ENCODE measurements around the gene DYNC2I2.
"Not testable (repeated sequence)": the region's sequence is repeated elsewhere in the genome, so short reads cannot be mapped to it uniquely, and the experiment has no call there.

Gene DYNC2I2

DNA sequence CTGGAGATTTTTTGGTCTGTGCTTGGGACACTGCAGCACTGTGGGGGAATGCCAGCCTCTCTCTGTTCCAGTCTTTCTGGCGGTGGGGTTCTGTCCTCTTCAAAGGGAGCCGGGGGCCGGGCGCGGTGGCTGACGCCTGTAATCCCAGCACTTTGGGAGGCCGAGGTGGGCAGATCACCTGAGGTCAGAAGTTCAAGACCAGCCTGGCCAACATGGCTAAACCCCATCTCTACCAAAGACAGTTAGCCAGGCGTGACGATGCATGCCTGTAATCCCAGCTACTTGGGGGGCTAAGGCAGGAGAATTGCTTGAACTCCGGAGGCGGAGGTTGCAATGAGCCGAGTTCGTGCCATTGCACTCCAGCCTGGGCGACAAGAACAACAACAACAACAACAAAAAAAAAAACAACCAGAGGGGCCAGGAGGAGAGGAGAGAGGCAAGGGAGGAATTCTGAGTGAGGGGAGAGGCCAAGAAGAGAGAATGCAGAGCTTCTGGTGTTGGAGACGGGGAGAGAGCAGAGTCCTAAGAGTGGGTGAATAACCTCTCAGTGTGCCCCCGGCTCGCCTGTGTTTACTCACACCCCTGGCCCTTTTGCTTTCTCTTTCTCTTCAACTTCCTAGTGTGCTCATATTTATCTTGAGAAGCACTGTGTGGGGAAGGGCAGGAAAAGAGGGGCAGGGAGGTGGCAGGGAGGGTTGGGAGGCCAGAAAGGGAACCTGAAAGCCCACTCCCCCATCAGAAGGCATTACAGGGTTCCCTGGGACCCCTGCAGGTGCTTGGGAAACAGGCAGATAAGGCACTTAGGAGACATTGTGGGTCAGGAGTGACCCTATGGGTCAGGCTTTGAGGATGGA is 29.2 kb upstream of the DYNC2I2 start:
- DNase-seq = peak; percentile 59

DNA sequence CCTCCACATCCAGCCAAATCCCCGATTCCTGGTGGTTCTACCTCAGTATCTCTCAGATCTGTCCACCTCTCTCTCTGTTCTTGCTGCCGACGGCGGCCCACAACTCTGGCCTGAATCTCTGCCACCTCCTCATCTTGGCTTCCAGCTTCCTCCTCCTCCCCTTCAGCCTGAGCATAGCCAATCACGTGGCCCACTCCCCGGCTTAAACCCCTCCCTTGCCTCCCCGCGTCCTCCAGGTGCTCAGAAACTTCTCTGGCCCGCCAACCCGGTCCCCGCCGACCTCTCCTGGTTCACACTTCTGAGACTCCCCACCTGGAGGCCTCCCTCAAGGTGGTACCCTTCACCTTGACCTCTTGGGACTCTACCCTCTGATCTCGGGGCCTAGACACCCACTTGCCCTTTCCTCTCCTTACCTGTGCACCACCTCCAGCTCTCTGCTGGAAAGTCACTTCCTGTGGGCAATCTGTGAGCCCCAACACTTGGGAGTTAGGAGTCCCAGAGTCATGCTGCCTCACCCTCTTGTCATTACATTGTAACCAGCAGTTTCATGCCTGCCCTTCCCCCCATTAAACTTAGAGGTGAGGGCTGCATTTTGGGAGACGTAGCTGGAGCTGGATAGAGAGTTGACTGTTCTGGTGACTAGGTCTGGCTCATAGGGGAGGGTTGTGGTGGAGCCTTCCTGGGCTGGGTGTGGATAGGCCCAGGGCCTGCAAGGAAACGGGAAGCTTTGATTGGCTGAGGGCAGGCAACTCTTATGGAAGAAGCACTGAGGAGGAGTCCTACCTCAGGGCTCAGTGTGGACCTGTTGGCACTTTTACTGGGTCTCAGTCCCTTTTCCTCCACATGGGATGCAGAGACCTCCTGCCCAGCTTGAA is 27.9 kb upstream of the DYNC2I2 start:
- peak; percentile 79 for DNase-seq

DNA sequence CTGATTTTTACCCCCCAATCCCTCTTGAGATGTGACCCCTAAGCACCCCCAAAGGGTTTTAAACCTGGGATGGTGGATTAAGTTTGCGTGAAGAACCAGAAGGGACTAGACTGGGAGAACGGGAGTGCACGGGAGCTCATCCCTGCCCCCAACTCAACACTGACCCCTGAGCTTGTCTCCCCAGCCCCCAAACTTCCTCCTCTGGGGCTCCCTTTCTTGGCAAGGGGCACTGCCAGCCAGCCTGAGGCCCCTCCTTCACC is 27.3 kb upstream of the DYNC2I2 start:
- DNase-seq = no peak

DNA sequence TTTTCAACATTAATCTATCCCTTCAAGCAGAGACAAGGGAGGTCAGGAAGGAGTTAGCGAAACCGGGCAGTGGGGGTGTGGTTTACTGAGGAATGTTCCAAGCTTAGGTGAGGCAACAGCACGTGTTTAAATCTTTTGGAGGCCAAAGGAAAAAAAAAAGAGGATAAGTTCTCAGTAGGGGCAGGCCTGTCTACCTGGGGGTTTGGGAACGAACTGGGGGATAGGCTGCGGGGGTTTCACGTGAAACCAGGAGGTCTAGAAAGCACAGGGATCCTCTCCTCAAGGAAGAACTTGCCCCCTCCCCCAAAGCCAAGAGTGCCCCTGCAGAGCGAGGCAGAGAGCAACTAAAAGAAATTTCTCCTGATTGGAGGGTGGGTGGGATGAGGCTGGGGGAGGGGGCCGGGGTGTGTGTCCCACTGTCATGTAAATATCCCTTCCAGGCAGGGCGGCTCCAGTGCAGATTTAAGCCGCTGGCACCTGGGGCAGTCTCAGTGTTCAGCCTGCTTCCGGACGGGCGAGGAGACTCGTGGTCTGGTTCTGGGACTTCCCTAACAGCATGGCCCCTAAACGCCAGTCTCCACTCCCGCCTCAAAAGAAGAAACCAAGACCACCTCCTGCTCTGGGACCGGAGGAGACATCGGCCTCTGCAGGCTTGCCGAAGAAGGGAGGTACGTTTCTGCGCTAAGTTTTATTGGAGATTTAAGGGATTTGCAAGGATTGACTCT is 26.9 kb upstream of the DYNC2I2 start:
- DNase-seq = peak; percentile 38

DNA sequence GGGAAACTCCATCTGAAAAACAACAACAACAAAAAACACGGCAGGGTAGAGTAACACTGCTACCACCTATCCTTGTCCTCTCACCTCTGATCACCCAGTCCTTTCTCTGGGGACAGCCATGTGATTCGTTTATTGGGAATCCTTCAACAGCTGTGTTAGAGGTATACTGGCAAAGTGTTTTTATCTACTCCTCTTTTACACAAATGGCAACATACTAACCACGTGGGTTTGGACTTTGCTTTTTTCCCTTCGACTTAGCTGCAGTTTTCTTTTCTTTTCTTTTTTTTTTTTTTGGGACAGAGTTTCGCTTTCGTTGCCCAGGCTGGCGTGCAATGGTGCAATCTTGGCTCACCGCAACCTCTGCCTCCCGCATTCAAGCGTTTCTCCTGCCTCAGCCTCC is 21.1 kb upstream of the DYNC2I2 start:
- DNase-seq = no peak

DNA sequence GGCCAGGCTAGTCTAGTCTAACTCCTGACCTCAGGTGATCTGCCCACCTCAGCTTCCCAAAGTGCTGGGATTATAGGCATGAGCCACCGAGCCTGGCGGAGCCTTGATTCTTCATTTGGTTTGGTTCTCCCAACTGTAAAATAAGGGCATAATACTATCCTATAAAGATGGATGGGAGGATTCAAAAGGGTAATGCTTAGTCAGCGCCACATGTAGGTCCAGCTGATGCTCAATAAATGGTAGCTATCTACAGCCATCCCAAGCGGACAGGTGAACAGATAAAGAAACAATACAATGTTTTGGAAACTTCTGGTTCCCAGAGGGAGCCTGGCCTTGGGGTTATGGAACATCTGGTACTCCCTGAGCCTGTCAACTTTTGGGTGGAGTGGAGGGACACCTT is 18.7 kb upstream of the DYNC2I2 start:
- no peak for DNase-seq

DNA sequence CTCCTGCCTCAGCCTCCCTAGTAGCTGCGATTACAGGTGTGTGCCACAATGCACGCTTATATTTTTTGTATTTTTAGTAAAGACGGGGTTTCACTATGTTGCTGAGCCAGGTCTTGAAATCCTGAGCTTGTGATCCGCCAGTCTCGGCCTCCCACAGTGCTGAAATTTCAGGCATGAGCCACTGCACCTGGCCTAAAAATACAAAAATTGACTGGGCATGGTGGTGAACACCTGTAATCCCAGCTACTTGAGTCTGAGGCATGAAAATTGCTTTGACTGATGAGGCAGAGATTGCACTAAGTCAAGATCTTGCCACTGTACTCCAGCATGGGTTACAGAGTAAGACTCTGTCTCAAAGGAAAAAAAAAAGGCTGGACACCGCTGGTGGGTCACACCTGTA is 13.1 kb upstream of the DYNC2I2 start:
- no peak for DNase-seq

DNA sequence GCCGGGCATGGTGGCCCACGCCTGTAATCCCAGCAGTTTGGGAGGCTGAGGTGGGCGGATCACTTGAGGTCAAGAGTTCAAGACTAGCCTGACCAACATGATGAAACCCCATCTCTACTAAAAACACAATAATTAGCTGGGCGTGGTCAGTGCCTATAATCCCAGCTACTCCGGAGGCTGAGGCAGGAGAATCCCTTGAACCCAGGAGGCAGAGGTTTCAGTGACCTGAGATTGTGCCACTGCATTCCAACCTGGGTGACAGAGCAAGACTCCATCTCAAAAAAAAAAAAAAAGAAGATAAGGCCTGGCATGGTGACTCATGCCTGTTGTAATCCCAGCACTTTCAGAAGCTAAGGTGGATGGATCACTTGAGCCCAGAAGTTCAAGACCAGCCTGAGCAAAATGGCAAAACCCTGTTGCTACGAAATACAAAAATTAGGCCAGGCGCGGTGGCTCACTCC is 9.9 kb upstream of the DYNC2I2 start:
- DNase-seq = not testable (repeated sequence)

DNA sequence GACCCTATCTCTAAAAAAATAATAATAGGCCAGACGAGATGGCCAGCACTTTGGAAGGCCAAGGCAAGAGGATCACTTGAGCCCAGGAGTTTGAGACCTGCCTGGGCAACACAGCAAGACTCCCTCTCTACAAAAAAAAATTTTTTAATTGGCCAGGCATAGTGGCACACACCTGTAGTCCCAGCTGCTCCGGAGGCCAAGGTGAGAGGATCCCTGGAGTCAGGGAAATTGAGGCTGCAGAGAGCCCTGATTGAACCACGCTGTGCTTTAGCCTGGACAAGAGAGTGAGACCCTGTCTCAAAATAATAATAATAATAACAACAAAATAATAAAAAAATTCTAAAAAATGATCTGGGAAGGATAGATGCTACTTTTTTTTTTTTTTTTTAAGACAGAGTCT is 1.1 kb upstream of the DYNC2I2 start:
- DNase-seq = no peak

DNA sequence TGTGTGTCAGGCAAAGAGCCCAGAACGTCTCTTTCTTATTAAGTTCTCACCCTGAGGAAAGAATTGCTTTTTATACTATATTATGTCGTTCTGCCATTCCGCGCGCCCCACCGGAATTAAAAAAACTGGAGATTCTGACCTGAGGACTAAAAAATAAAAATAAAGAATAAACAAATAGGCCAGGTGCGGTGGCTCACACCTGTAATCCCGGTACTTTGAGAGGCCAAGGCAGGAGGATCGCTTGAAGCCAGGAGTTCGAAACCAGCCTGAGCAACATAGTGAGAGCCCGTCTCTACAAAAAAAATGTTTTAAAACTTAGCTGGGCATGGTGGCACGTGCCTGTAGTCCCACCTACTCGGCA is 677 bp upstream of the DYNC2I2 start:
- no peak for DNase-seq

DNA sequence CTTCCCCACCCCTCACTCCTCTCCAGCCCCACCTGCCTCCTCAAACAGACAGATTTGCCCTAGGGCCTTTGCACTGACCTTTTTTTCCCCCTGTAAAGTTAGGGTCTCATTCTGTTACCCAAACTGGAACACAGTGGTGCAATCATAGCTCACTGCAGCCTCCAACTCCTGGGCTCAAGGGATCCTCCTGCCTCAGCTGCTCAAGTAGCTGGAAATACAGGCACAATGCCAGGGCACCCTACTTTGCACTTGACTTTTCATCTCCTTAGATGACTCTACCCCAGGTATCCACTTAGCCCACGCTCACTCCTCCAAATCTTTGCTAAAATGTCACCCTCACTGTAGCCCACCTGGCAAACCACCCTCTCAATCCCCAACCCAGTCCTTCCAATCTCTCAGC is 2.2 kb downstream of the DYNC2I2 start:
- no peak for DNase-seq

DNA sequence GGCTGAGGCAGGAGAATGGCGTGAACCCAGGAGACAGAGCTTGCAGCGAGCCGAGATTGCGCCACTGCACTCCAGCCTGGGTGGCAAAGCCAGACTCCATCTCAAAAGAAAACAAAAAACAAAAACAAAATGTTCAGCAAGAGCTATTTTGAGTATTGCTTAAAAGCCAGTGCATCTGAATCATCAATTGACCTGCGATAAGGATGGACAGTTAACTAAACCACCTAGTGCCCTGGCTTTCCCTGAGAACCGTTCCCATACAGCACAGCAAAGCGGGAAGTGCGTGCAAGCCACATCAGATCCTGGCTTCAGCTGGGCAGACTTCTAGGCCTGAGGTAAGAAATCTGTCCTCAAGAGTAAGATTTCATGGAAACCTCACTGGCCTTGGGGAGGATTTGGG is 2.7 kb downstream of the DYNC2I2 start:
- DNase-seq = no peak

DNA sequence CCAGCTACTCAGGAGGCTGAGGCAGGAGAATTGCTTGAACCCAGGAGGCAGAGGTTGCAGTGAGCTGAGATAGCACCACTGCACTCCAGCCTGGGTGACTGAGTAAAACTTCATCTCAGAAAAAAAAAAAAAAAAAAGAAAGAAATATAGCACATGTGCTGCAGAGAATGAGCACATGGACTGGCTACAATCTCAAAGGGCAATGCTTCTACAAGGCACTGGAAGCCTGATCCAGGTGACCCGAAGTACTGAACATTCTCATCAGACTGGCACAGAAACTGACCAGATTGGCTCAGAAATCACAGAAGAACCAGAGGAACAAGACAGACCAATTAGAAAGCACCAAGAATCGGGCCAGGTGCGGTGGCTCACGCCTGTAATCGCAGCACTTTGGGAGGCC is 4.8 kb downstream of the DYNC2I2 start:
- DNase-seq = no peak

DNA sequence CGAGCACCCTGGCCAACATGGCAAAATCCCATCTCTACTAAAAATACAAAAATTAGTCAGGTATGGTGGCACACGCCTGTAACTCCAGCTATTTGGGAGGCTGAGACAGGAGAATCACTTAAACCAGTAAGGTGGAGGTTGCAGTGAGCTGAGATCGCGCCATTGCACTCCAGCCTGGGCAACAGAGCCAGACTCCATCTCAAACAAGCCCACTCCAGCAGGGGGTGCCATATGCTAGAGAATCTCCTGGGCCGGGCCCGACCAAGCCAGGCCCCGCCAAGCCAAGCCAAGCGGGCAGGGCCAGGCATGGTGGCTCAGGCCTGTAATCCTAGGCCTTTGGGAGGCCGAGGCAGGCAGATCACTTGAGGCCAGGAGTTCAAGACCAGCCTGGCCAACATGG is 8.4 kb downstream of the DYNC2I2 start:
- peak; percentile 76 for DNase-seq

DNA sequence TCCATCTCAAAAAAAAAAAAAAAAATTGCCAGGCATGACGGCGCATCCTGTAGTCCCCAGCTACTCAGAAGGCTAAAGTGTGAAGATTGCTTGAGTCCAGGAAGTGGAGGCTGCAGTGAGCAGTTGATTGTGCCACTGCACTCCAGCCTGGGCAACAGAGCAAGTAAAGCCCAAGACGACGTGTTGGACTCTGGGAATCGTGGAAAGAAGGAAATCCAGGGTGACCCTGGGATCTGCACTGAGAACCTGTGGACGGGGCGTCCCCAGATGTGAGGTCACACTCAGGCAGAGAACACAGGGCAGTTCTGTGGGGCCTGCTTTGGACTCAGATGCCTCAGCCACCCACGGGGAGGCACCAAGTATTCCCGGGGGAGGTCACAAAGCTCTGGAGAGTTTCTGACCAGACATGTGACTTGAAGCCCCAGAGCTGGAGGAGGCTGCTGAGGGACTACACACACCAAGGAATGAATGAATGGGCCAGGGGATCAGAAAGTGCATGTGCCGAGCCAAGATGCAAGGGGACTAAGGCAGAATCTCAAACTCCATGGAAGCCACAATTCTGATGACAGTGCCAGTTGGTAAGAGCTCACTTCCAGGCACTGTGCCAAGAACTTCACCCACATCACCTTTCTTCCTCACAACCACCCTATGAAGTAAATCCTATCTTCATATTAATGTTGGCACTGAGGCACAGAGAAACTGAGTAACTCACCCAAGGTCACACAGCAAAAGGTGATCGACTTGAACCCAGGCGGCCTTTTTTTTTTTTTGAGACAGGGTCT is 12.9 kb downstream of the DYNC2I2 start:
- DNase-seq = no peak

DNA sequence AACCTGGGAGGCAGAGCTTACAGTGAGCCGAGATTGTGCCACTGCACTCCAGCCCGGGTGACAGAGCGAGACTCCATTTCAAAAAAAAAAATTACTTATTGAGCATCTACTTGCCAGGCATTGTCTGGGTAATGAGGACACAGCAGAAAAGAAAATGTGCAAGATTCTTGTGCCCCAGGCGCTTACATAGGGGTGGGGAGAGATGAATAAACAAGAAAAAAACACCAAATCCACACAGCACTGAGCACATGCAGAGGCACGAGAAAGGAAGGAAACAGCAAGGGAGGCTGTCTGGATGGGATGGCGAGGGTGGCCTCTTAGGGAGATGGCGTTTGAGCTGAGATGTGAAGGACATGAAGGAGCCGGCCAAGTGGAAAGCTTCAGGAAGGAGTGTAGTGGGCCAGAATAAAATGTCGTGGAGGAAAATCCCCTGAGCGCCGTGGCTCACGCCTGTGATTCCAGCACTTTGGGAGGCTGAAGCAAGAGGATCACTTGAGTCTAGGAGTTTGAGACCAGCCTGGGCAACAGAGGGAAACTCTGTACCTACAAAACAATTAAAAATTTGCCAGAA is 13.9 kb downstream of the DYNC2I2 start:
- no peak for DNase-seq

DNA sequence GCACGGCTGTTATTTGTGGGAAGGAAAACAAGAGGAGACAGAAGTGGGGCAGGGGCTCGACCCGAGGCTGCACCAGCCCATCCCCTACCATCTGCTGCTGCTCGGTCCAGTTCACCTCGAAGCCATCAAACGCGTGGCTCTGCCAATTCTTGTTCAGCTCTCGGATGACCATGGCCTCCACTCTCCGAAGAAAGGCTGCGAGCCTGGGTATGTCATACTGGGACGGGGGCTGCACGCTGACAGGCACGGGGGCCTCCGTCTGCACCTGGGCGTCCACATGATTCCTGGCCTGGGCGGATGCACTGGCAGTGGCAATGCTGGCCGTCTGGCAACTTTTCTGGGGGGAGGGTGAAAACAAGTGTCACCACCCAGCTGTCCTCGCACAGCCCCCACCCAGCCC is 16.0 kb downstream of the DYNC2I2 start:
- no peak for DNase-seq

DNA sequence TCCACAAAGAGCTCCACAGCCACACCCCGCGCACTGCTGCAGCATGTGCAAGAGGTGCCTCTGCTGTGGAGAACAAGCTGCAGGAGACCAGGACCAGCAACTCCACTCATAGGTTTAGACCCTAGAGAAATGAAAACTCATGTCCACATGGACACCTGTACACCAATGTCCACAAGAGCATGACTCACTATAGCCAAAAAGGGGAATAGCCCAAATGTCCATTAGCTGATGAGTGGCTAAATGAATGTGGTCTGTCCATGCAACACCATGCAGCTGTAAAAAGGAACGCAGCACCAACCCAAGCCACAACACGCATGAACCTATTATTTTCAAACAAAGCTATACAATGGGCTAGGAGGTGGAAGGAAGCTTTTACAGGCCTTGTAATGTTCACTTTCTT is 18.1 kb downstream of the DYNC2I2 start:
- DNase-seq = no peak

DNA sequence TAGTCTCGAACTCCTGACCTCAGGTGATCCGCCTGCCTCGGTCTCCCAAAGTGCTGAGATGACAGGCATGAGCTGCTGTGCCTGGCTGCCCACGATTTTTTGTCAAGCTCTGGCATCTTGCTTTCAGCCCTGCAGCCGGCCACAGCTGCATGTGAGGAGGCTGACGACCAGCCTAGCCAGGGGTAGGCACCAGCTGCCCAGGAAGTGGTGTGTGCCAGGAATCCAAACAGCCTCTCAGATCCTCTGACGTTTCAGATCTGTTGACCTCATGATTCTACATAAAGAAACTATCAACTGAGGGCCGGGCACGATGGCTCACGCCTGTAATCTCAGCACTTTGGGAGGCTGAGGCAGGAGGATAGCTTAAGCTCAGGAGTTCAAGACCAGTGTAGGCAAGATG is 19.0 kb downstream of the DYNC2I2 start:
- no peak for DNase-seq

DNA sequence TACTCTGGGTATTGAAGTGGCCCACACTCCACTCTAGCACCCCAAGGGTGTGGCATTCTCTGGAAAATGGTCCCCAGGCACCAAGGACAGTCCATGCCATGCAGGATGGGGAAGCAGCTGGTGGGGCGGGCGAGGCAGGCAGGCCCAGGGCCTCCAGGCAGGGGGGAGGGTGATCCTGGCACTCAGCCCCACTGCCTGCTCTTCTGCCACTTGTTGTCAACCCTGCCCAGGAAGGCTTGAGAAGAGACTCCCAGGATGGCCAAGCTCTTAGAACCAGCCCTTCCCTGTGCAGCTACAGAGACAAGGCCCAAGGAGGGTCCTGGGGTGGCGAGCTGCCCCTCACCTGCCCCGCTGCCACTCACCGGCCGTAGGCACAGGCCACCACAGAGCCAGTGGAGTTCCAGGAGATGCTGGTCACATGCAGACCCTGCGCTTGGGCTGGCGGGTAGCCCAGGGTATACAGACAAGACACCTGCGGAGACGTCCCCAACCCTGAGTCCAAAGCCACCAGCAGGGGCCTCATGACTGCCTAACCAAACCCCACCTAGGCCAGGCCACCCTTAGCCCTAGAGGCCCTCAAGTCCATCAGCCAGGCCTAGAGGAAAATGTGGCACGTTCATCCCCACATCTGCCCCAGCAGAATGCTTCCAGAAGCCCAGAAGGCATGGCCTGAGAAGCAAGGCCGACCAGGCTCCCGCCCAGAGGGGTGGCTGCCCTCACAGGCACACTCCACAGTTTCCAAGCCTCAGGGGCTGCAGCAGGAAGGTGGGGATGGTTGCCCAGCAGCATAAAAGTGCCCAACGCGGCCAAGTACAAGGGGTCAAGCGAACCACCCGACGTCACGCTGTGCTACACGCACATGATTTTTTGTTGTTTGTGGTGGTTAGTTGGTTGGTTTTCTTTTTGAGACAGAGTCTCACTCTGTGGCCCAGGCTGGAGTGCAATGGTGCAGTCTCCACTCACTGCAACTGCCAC is 19.8 kb downstream of the DYNC2I2 start:
- DNase-seq = no peak

DNA sequence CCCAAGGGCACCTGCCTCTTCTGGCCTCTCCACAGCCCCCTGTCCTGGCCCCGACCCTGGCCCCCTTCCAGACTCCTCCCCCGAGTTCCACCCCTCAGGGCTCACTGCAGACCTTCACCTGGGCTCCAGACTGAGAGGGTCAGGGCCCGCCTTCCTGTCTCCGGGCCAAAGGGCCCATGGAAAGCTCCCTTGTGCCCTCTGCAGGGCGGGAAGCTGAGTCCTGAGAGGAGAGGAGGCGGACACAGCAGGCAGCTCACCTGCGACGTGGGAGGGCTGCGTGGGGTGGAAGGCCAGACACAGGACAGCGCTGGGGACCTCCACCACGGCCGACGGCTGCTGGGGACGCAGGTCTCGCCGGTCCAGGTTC is 20.6 kb downstream of the DYNC2I2 start:
- DNase-seq = no peak

All from CD4-positive, alpha-beta T cell treated with Interleukin-12 subunit alpha and Interleukin-12 subunit beta, for 1 hour (primary cell).